BLaER1 (cell line): ENCODE results near the gene MAGIX.

Experiments
- H3K27ac ChIP-seq: shearing (Covaris generic); formaldehyde crosslinking; 2 replicates; pipeline ENCODE4 v1.8.1; 2022
- H3K27me3 ChIP-seq: shearing (Covaris generic); formaldehyde crosslinking; 2 replicates; pipeline ENCODE4 v1.8.1; 2022
- H3K36me3 ChIP-seq: shearing (Covaris generic); formaldehyde crosslinking; 2 replicates; pipeline ENCODE4 v1.8.1; 2022
- H3K4me1 ChIP-seq: shearing (Covaris generic); formaldehyde crosslinking; 2 replicates; pipeline ENCODE4 v1.8.1; 2022
- H3K4me2 ChIP-seq: shearing (Covaris generic); formaldehyde crosslinking; 2 replicates; pipeline ENCODE4 v1.8.1; 2022
- H3K4me3 ChIP-seq: shearing (Covaris generic); formaldehyde crosslinking; 2 replicates; pipeline ENCODE4 v1.8.1; 2022
- H3K9ac ChIP-seq: shearing (Covaris generic); formaldehyde crosslinking; 2 replicates; pipeline ENCODE4 v1.8.1; 2022
- H3K9me3 ChIP-seq: shearing (Covaris generic); formaldehyde crosslinking; 2 replicates; pipeline ENCODE4 v1.8.1; 2022
- H4K20me1 ChIP-seq: shearing (Covaris generic); formaldehyde crosslinking; 2 replicates; pipeline ENCODE4 v1.8.1; 2022
- Cebpa-rat ChIP-seq: shearing (Covaris generic); IDR thresholded peaks from 2 replicates; pipeline ENCODE4 v1.8.1; 2022

The MAGIX gene

GRCh38 chrX:49155900-49156837 lies 6.4 kb upstream of the MAGIX start:
- Histone ChIP-seq H3K4me1 (0 out of 2 replicates have a peak, but pooled peaks cover 7% of the 10 kb centered on the region), H3K4me2 (peak overlapping the region; percentile 73), H4K20me1 (no peaks in the 10 kb centered on the region), H3K36me3 (no peaks in the 10 kb centered on the region), H3K4me3 (peak overlapping the region; percentile 65), H3K9ac (peak overlapping the region; percentile 71), H3K9me3 (0 out of 2 replicates have a peak, but pooled peaks cover 4% of the 10 kb centered on the region), H3K27ac (peak overlapping the region; percentile 74), H3K27me3 (peaks cover 37% of the 10 kb centered on the region)
- no peak for TF ChIP-seq Cebpa-rat

GRCh38 chrX:49157194-49157593 lies 5.4 kb upstream of the MAGIX start:
- H4K20me1 ChIP-seq, result no peaks in the 10 kb centered on the region
- H3K4me2 ChIP-seq, result no peak overlapping the region
- H3K27me3 ChIP-seq, result peaks cover 37% of the 10 kb centered on the region
- TF ChIP-seq Cebpa-rat, result no peak
- H3K4me3 ChIP-seq, result no peak overlapping the region
- H3K4me1 ChIP-seq, result 0 out of 2 replicates have a peak, but pooled peaks cover 7% of the 10 kb centered on the region
- no peak overlapping the region for H3K27ac ChIP-seq
- 0 out of 2 replicates have a peak, but pooled peaks cover 4% of the 10 kb centered on the region for H3K9me3 ChIP-seq
- no peaks in the 10 kb centered on the region for H3K36me3 ChIP-seq
- H3K9ac ChIP-seq, result no peak overlapping the region

- Histone ChIP-seq H3K36me3 (no peaks in the 10 kb centered on the region), H3K9me3 (peaks cover 19% of the 10 kb centered on the region), H4K20me1 (no peaks in the 10 kb centered on the region), H3K9ac (no peak overlapping the region), H3K27ac (no peak overlapping the region), H3K4me1 (peaks cover 18% of the 10 kb centered on the region), H3K4me3 (no peak overlapping the region), H3K4me2 (no peak overlapping the region), H3K27me3 (peaks cover 29% of the 10 kb centered on the region)
- TF ChIP-seq Cebpa-rat, result no peak
Measured at GRCh38 chrX:49160908-49161307, 1.6 kb upstream of the MAGIX start.

- Histone ChIP-seq H3K36me3 (no peaks in the 10 kb centered on the region), H3K4me1 (peaks cover 25% of the 10 kb centered on the region), H3K9ac (no peak overlapping the region), H4K20me1 (no peaks in the 10 kb centered on the region), H3K9me3 (peaks cover 14% of the 10 kb centered on the region), H3K27ac (no peak overlapping the region), H3K4me3 (no peak overlapping the region), H3K4me2 (no peak overlapping the region), H3K27me3 (peaks cover 29% of the 10 kb centered on the region)
- no peak for TF ChIP-seq Cebpa-rat
Measured at GRCh38 chrX:49161632-49162031, 926 bp upstream of the MAGIX start.

GRCh38 chrX:49163555-49164419 lies 1.2 kb downstream of the MAGIX start:
- H3K36me3 ChIP-seq, result no peaks in the 10 kb centered on the region
- peak overlapping the region; percentile 78 for H3K27ac ChIP-seq
- no peak for TF ChIP-seq Cebpa-rat
- H3K9ac ChIP-seq, result peak overlapping the region; percentile 72
- H3K4me1 ChIP-seq, result peaks cover 39% of the 10 kb centered on the region
- H3K9me3 ChIP-seq, result peaks cover 14% of the 10 kb centered on the region
- H4K20me1 ChIP-seq, result no peaks in the 10 kb centered on the region
- peak overlapping the region; percentile 63 for H3K4me3 ChIP-seq
- peak overlapping the region; percentile 67 for H3K4me2 ChIP-seq
- H3K27me3 ChIP-seq, result peaks cover 19% of the 10 kb centered on the region

- H3K4me1 ChIP-seq, result peaks cover 46% of the 10 kb centered on the region
- H3K9ac ChIP-seq, result no peak overlapping the region
- H3K4me3 ChIP-seq, result no peak overlapping the region
- peak overlapping the region; percentile 67 for H3K4me2 ChIP-seq
- peaks cover 12% of the 10 kb centered on the region for H3K27me3 ChIP-seq
- H4K20me1 ChIP-seq, result no peaks in the 10 kb centered on the region
- peaks cover 14% of the 10 kb centered on the region for H3K9me3 ChIP-seq
- H3K27ac ChIP-seq, result no peak overlapping the region
- no peaks in the 10 kb centered on the region for H3K36me3 ChIP-seq
- no peak for TF ChIP-seq Cebpa-rat
Measured at GRCh38 chrX:49164589-49165360, 2.2 kb downstream of the MAGIX start.

- peaks cover 14% of the 10 kb centered on the region for H3K9me3 ChIP-seq
- H4K20me1 ChIP-seq, result no peaks in the 10 kb centered on the region
- H3K4me1 ChIP-seq, result peaks cover 50% of the 10 kb centered on the region
- H3K9ac ChIP-seq, result peak overlapping the region; percentile 18; the same call in 1 of the 2 replicates
- H3K4me2 ChIP-seq, result peak overlapping the region; percentile 76
- peak overlapping the region; percentile 58 for H3K4me3 ChIP-seq
- H3K27me3 ChIP-seq, result peaks cover 5% of the 10 kb centered on the region; the same call in 1 of the 2 replicates
- peak overlapping the region; percentile 75 for H3K27ac ChIP-seq
- no peak for TF ChIP-seq Cebpa-rat
- H3K36me3 ChIP-seq, result no peaks in the 10 kb centered on the region
Measured at GRCh38 chrX:49165901-49166881, 3.6 kb downstream of the MAGIX start.
